ENCODE data around the gene LRRK1.

The LRRK1 gene

GRCh38 chr15:101067660-101068522 lies 148.7 kb downstream of the LRRK1 start:
- Histone ChIP-seq H3K4me1 (ENCODE audit: control insufficient read depth, low read depth, low read length) (peaks cover 14% of the 10 kb centered on the region), H2BK5ac (ENCODE audit: low read length) (peak overlapping the region; percentile 57), H3K27me3 (ENCODE audit: insufficient read depth, low read length, poor library complexity) (no peaks in the 10 kb centered on the region), H2AK5ac (ENCODE audit: low read length) (peak overlapping the region; percentile 44), H4K5ac (ENCODE audit: low read length) (peak overlapping the region; percentile 17), H3K79me1 (ENCODE audit: low read length) (no peaks in the 10 kb centered on the region), H3K27ac (ENCODE audit: low read depth, low read length) (peak overlapping the region; percentile 85), H2BK15ac (replicated peaks; ENCODE audit: low read depth) (no peak overlapping the region), H3K4me2 (ENCODE audit: low read length) (no peak overlapping the region), H3K23ac (ENCODE audit: low read length) (no peak overlapping the region), H3K79me2 (ENCODE audit: control insufficient read depth, insufficient read depth, low read length) (no peaks in the 10 kb centered on the region), H3K4ac (ENCODE audit: low read depth, low read length) (peak overlapping the region; percentile 25), H4K8ac (ENCODE audit: low read depth, low read length) (no peak overlapping the region), H3K56ac (ENCODE audit: low read length) (peak overlapping the region; percentile 85), H3K36me3 (ENCODE audit: control insufficient read depth, insufficient read depth, low read length) (no peaks in the 10 kb centered on the region), H3K4me3 (ENCODE audit: low read length) (no peak overlapping the region), H3K9ac (ENCODE audit: low read length) (peak overlapping the region; percentile 62), H2BK120ac (ENCODE audit: low read depth, low read length) (peak overlapping the region; percentile 6), H3K18ac (ENCODE audit: low read length) (peak overlapping the region; percentile 42)
- DNase-seq, result no peak
- no CpG with 5 or more reads among the region's 14 CpGs for WGBS (ENCODE audit: extremely low coverage, insufficient coverage, low lambda C conversion rate)

GRCh38 chr15:101068523-101068960 lies 149.4 kb downstream of the LRRK1 start:
- Histone ChIP-seq H3K79me1 (ENCODE audit: low read length) (no peaks in the 10 kb centered on the region), H3K56ac (ENCODE audit: low read length) (peak overlapping the region; percentile 85), H2BK15ac (replicated peaks; ENCODE audit: low read depth) (no peak overlapping the region), H3K18ac (ENCODE audit: low read length) (peak overlapping the region; percentile 42), H3K27ac (ENCODE audit: low read depth, low read length) (peak overlapping the region; percentile 85), H3K27me3 (ENCODE audit: insufficient read depth, low read length, poor library complexity) (no peaks in the 10 kb centered on the region), H3K4ac (ENCODE audit: low read depth, low read length) (peak overlapping the region; percentile 25), H2BK120ac (ENCODE audit: low read depth, low read length) (peak overlapping the region; percentile 6), H2AK5ac (ENCODE audit: low read length) (no peak overlapping the region), H4K8ac (ENCODE audit: low read depth, low read length) (peak overlapping the region; percentile 60), H3K4me2 (ENCODE audit: low read length) (no peak overlapping the region), H3K4me1 (ENCODE audit: control insufficient read depth, low read depth, low read length) (peaks cover 13% of the 10 kb centered on the region), H4K5ac (ENCODE audit: low read length) (no peak overlapping the region), H3K9ac (ENCODE audit: low read length) (peak overlapping the region; percentile 62), H2BK5ac (ENCODE audit: low read length) (peak overlapping the region; percentile 57), H3K79me2 (ENCODE audit: control insufficient read depth, insufficient read depth, low read length) (no peaks in the 10 kb centered on the region), H3K23ac (ENCODE audit: low read length) (no peak overlapping the region), H3K4me3 (ENCODE audit: low read length) (no peak overlapping the region), H3K36me3 (ENCODE audit: control insufficient read depth, insufficient read depth, low read length) (no peaks in the 10 kb centered on the region)
- no CpG with 5 or more reads among the region's 11 CpGs for WGBS (ENCODE audit: extremely low coverage, insufficient coverage, low lambda C conversion rate)
- DNase-seq, result no peak

- H3K27ac ChIP-seq (ENCODE audit: low read depth, low read length), result peak overlapping the region; percentile 85
- H2BK15ac ChIP-seq (replicated peaks; ENCODE audit: low read depth), result no peak overlapping the region
- peak overlapping the region; percentile 42 for H3K18ac ChIP-seq (ENCODE audit: low read length)
- peak overlapping the region; percentile 60 for H4K8ac ChIP-seq (ENCODE audit: low read depth, low read length)
- peak; percentile 98 for DNase-seq
- no peaks in the 10 kb centered on the region for H3K36me3 ChIP-seq (ENCODE audit: control insufficient read depth, insufficient read depth, low read length)
- peaks cover 13% of the 10 kb centered on the region for H3K4me1 ChIP-seq (ENCODE audit: control insufficient read depth, low read depth, low read length)
- H3K79me2 ChIP-seq (ENCODE audit: control insufficient read depth, insufficient read depth, low read length), result no peaks in the 10 kb centered on the region
- H3K4me3 ChIP-seq (ENCODE audit: low read length), result no peak overlapping the region
- no peaks in the 10 kb centered on the region for H3K79me1 ChIP-seq (ENCODE audit: low read length)
- H3K9ac ChIP-seq (ENCODE audit: low read length), result peak overlapping the region; percentile 62
- H2BK120ac ChIP-seq (ENCODE audit: low read depth, low read length), result no peak overlapping the region
- no peak overlapping the region for H3K23ac ChIP-seq (ENCODE audit: low read length)
- H4K5ac ChIP-seq (ENCODE audit: low read length), result no peak overlapping the region
- H3K27me3 ChIP-seq (ENCODE audit: insufficient read depth, low read length, poor library complexity), result no peaks in the 10 kb centered on the region
- peak overlapping the region; percentile 25 for H3K4ac ChIP-seq (ENCODE audit: low read depth, low read length)
- H2AK5ac ChIP-seq (ENCODE audit: low read length), result no peak overlapping the region
- WGBS (ENCODE audit: extremely low coverage, insufficient coverage, low lambda C conversion rate), result no CpG with 5 or more reads among the region's 15 CpGs
- peak overlapping the region; percentile 85 for H3K56ac ChIP-seq (ENCODE audit: low read length)
- H3K4me2 ChIP-seq (ENCODE audit: low read length), result no peak overlapping the region
- H2BK5ac ChIP-seq (ENCODE audit: low read length), result peak overlapping the region; percentile 57
These were observed 149.9 kb downstream of the LRRK1 start for GRCh38 chr15:101068961-101069653.

GRCh38 chr15:101069654-101069973 lies 150.5 kb downstream of the LRRK1 start:
- Histone ChIP-seq H3K27ac (ENCODE audit: low read depth, low read length) (peak overlapping the region; percentile 85), H3K79me2 (ENCODE audit: control insufficient read depth, insufficient read depth, low read length) (no peaks in the 10 kb centered on the region), H3K27me3 (ENCODE audit: insufficient read depth, low read length, poor library complexity) (no peaks in the 10 kb centered on the region), H3K36me3 (ENCODE audit: control insufficient read depth, insufficient read depth, low read length) (no peaks in the 10 kb centered on the region), H2BK120ac (ENCODE audit: low read depth, low read length) (no peak overlapping the region), H3K23ac (ENCODE audit: low read length) (no peak overlapping the region), H3K18ac (ENCODE audit: low read length) (no peak overlapping the region), H4K8ac (ENCODE audit: low read depth, low read length) (no peak overlapping the region), H3K79me1 (ENCODE audit: low read length) (no peaks in the 10 kb centered on the region), H3K4me1 (ENCODE audit: control insufficient read depth, low read depth, low read length) (peaks cover 13% of the 10 kb centered on the region), H2BK15ac (replicated peaks; ENCODE audit: low read depth) (no peak overlapping the region), H3K56ac (ENCODE audit: low read length) (peak overlapping the region; percentile 61), H3K4me3 (ENCODE audit: low read length) (no peak overlapping the region), H3K9ac (ENCODE audit: low read length) (no peak overlapping the region), H4K5ac (ENCODE audit: low read length) (no peak overlapping the region), H2AK5ac (ENCODE audit: low read length) (no peak overlapping the region), H3K4ac (ENCODE audit: low read depth, low read length) (no peak overlapping the region), H2BK5ac (ENCODE audit: low read length) (no peak overlapping the region), H3K4me2 (ENCODE audit: low read length) (no peak overlapping the region)
- no CpG with 5 or more reads among the region's 4 CpGs for WGBS (ENCODE audit: extremely low coverage, insufficient coverage, low lambda C conversion rate)
- DNase-seq, result no peak

- Histone ChIP-seq H2BK15ac (replicated peaks; ENCODE audit: low read depth) (no peak overlapping the region), H4K5ac (ENCODE audit: low read length) (no peak overlapping the region), H2BK5ac (ENCODE audit: low read length) (peak overlapping the region; percentile 35), H3K23ac (ENCODE audit: low read length) (no peak overlapping the region), H3K79me1 (ENCODE audit: low read length) (no peaks in the 10 kb centered on the region), H3K4ac (ENCODE audit: low read depth, low read length) (peak overlapping the region; percentile 72), H3K4me1 (ENCODE audit: control insufficient read depth, low read depth, low read length) (peaks cover 13% of the 10 kb centered on the region), H2AK5ac (ENCODE audit: low read length) (peak overlapping the region; percentile 82), H3K27me3 (ENCODE audit: insufficient read depth, low read length, poor library complexity) (no peaks in the 10 kb centered on the region), H3K4me3 (ENCODE audit: low read length) (no peak overlapping the region), H3K27ac (ENCODE audit: low read depth, low read length) (peak overlapping the region; percentile 33), H3K9ac (ENCODE audit: low read length) (peak overlapping the region; percentile 27), H3K4me2 (ENCODE audit: low read length) (no peak overlapping the region), H3K36me3 (ENCODE audit: control insufficient read depth, insufficient read depth, low read length) (no peaks in the 10 kb centered on the region), H3K79me2 (ENCODE audit: control insufficient read depth, insufficient read depth, low read length) (no peaks in the 10 kb centered on the region), H3K18ac (ENCODE audit: low read length) (peak overlapping the region; percentile 54), H4K8ac (ENCODE audit: low read depth, low read length) (no peak overlapping the region), H3K56ac (ENCODE audit: low read length) (peak overlapping the region; percentile 76), H2BK120ac (ENCODE audit: low read depth, low read length) (no peak overlapping the region)
- WGBS (ENCODE audit: extremely low coverage, insufficient coverage, low lambda C conversion rate), result no CpG with 5 or more reads among the region's 6 CpGs
- DNase-seq, result no peak
These were observed 150.9 kb downstream of the LRRK1 start for GRCh38 chr15:101070024-101070423.

Data from mesendoderm (in vitro differentiated cells).